Posterior vena cava (tissue), 2 donors: Measurements from ENCODE around the gene ITGB5. TPM values are rescaled to one million over a fixed set of nuclear protein-coding genes. Genes with fewer than 3 reads are reported as not detected.

Source experiments
- DNase-seq: peaks from one replicate; pipeline ENCODE4 v3.0.0-alpha.2; 2020; ENCODE audit warnings: low spot score
- intact Hi-C, 2 donors: fragments of 100-400 bp; cut with DNase I; formaldehyde crosslinking; loops; one replicate each; pipeline versions ENCODE4 v1.14.1 to v1.14.2; 2022 to 2023
- microRNA-seq, 2 donors: library from miRNA; unstranded; fragments of <30 nt; microRNA quantifications; one replicate each; pipeline ENCODE4 v1.2.0, GENCODE V29; 2020 to 2021; ENCODE audit warnings: borderline microRNAs expressed in 2 of 2
- total RNA-seq, 2 donors: library from RNA; stranded (reverse); fragmentation: NEBNext Ultra II Directional; extraction: Animal tissue kit (Norgen Biotek cat#: 25700); gene quantifications; one replicate each; pipeline ENCODE4 v1.2.1, GENCODE V29; 2021
- donor health status: DM: yes; HTN: yes; CAD: no.
- donor health status: DM: yes; HTN: yes; CAD: no.

Gene ITGB5
- total RNA-seq, 2 donors from 2014 or later, result 250 to 292 TPM

- intact Hi-C loops, result no loop called here
- no peak for DNase-seq
Observed at GRCh38 chr3:124748560-124749198, 138.5 kb downstream of the ITGB5 start.

GRCh38 chr3:124747111-124747981, 139.8 kb downstream of the ITGB5 start:
- intact Hi-C loops, result no loop called here
- DNase-seq, result no peak

DNA sequence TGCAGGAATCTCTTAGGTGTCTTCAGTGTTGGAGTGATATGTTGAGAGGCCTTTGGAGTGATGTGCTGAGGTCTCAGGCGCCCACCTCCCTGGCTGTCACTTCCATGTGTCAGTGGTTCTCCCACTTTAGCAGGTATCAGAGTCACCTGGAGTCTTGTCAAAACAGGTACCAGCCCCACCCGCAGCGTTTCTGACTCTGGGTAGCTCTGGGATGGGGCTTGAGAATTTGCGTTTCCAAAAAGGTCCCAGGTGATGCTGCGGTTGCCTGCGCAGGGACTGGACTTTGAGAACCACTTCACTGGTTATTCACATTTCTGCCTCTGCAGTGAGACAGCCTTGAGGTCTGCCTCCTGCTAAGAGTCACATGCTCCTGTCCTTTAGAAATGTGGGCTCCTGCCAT, 141.4 kb downstream of the ITGB5 start:
- DNase-seq, result no peak
- intact Hi-C loops, result no loop called here

DNA sequence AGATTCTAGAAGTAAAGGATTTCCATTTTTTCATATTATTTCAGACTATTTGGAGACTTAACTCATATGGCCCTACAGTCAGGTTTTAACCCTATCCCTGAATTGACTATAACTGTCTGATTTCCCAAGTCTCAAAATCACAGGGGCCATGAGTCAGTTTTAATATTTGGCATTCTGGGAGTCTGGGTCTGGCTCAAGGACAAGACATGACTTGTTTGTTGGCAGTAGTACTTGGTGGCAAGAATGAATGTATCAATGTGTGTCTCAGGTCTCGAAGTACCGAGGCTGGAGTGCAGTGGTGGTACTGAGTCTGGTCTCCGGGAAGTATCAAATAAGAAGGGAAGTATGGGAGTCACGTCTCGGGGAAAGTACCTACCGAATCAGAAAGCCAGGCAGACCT, 146.1 kb downstream of the ITGB5 start:
- intact Hi-C loops, result no loop called here
- no peak for DNase-seq

- intact Hi-C loops, result no loop called here
- no peak for DNase-seq
Observed at GRCh38 chr3:124731760-124732159, 155.4 kb downstream of the ITGB5 start.

DNA sequence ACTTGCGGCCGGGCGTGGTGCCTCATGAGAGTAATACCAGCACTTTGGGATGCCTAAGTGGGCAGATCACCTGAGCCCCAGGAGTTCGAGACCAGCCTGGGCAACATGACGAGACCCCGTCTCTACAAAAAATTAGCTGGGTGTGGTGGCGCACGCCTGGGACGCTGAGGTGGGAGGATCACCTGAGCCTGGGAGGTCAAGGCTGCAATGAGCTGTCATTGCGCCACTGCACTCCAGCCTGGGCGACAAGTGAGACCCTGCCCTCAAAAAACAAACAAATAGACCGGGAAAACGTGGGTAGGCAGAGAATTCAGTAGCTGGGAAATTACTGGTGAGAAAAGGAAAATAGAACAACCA, 156.2 kb downstream of the ITGB5 start:
- DNase-seq, result no peak
- intact Hi-C loops, result no loop called here

- intact Hi-C loops, result no loop called here
- peak; percentile 97 for DNase-seq
Observed at GRCh38 chr3:124730129-124730940, 156.8 kb downstream of the ITGB5 start, which contains the start of gene UMPS. TSS of gene UMPS (plus strand) at chr3:124730452. CDS start at chr3:124730472, 20 bp downstream.

- no peak for DNase-seq
- intact Hi-C loops, result no loop called here
Observed at GRCh38 chr3:124722589-124722988, 164.6 kb downstream of the ITGB5 start.

DNA sequence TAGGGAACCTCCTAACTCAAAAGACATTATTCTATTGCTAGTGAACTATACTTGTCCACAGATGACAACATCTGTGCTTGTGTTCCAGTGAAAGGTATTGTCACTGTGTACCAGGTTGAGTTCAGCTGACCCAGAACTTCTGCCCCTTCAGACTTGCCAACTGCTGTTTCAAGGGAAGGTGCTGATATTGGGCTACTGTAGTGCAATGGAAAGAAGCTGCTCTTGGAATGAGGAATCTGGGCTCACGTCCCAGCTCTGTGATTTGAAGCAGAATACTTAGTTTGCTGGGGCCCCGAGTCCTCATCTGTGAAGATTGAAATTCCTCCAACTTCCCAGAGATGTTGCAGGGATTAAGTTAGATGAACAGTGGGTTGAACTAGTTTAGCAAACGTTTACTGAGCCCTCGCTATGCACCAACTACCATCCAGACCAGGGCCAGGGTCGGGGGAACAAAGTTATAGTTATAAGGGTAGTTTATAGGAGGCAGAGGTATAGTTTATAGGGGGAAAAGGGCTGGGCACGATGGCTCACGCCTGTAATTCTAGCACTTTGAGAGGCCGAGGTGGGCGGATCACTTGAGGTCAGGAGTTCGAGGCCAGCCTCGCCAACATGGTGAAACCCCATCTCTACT, 172.8 kb downstream of the ITGB5 start:
- intact Hi-C loops, result no loop called here
- no peak for DNase-seq

Small RNA genes lying within 50 kb of the gene (microRNA-seq; reads per million reads assigned to microRNA genes)
- 0 to 1.3 reads per million in 2 donors for gene MIR544B

Other genes starting within 250 kb of the ITGB5 start
- gene UMPS, start 156.9 kb downstream of the ITGB5 start, total RNA-seq, result 10 to 100 TPM; 15.5 to 16.1 TPM
- gene MUC13, start 47.4 kb upstream of the ITGB5 start, total RNA-seq, result under 1 TPM in 1 of 2 donors, not detected in 1; 0.10 TPM
- gene HEG1, start 168.6 kb upstream of the ITGB5 start, total RNA-seq, result 100 to 1,000 TPM; 101 to 123 TPM